Dermis blood vessel endothelial cell (primary cell): ENCODE results near the gene MYCN. TPM values are rescaled to one million over a fixed set of nuclear protein-coding genes. Genes with fewer than 3 reads are reported as not detected.
"Not testable (repeated sequence)": the region's sequence is repeated elsewhere in the genome, so short reads cannot be mapped to it uniquely, and the experiment has no call there.

ENCODE experiments used
- DNase-seq: peaks from one replicate; pipeline ENCODE4 v3.0.0; 2010
- total RNA-seq: library from RNA; depleted of rRNA; stranded (reverse); fragments of >200 nt; gene quantifications from 2 replicates; pipeline ENCODE4 v1.2.3, GENCODE V29; 2014

The MYCN gene
- total RNA-seq = 12.2 and 19.6 TPM in 2 replicates

DNA sequence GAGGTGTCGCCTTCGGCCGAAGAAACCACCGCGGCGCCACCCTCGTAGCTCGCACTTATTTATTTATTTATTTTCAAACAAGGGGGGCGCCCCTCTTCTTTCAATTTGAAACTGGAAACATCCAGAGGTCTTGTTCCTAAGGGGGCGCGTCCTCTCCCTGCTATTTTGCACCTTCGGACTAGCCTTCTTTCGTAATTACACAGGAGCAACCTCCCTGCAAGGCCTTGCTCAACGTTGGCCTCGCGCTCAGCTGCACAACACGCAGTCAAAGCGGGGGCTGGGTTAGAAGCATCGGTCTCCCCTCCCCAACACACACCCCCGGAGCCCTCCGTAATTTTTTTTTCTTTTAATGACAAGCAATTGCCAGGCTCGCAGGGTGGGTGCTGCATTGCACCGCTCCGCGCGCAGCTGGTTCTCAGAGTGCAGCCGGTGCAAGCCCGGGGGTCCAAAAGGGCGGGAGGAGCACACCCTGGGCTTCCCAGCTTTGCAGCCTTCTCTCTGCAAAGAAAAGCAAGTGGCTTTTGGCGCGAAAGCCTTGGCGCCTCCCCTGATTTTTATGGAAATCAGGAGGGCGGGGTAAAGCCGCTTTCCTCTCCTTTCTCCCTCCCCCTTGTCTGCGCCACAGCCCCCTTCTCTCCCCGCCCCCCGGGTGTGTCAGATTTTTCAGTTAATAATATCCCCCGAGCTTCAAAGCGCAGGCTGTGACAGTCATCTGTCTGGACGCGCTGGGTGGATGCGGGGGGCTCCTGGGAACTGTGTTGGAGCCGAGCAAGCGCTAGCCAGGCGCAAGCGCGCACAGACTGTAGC is at the start of gene MYCN:
Gene MYCN (plus strand): TSS at position 697 of the 807 bp plus-strand sequence. CDS start 1,515 bp downstream, outside the sequence.
- DNase-seq = peak; percentile 36

DNA sequence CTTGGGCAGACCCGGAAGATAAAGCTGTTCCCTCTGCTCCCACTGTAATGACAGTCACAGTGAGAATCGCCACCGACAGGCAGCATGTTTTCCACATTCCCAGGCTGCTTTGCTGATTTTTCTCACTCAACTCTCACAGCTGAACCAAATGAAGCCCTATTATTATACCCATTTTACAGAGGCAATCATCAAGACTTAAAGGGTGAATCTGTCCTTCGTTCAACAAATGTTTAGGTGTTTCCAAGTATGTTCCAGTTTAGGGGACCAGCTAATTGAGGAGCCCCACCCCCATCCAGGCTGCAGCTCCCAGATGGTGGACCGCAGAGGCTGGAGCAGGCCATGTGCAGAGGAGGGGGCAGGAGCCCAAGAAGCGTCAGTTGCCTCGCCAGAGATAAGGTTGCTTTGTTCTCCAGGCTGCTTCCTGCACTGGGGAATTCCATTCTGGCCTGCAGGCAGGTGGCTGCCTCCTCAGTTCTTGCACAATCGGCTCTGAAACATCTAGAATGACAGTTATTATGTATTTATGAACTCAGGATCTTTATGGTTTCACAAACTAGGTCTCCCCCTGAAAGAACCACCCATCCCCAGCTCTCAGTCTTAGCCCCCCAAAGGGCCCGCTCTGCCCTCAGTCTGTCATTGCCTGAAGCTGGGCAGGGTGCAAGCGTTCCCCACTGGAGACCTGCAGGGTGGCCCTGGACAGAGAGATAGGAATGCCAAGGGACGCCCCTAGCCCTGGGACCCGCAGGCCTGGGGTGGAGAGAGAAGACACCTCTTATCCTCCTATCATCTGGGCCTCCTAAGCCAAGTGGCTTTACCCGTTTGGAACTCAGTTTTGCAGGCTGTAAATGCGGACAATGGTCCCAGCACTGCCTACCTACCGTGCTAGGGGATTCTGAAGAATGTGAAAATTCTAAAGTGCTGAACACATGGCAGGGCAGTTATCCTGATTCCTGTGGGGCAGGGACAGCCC is 49.1 kb upstream of the MYCN start:
- DNase-seq = peak; percentile 47

DNA sequence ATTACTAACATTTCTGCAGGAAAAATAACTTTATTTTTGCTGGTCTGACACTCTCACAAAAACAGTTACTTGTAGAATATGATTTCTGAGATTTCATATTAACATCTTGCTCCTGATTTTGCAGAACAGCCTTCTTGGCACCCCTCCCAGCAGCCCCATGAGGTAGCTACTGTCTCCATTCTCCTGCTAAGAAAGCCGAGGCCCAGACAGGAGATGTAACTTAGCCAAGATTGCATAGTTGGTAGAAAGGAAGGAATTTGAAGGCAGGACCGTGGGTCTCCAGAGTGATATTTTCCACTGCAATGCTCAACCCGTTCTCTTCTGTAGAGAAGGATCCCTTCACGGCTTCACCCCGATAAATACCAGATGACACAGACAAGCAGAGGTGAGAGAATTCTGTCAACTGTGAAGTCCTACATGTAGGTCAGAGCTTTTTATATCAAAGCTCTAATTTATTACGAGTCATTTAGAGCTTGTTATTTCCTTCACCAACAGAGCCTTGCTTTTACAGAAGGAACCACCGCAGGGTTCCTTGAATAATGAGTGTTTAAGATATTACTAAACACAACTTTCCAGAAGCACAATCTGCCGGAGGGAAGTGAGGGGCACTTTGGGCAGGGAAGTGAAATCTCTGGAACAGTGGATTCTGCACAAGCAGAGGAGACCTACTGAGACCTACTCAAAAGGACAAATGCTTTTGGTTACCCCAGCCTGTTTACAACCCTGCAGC is 48.0 kb upstream of the MYCN start:
- DNase-seq = no peak

DNA sequence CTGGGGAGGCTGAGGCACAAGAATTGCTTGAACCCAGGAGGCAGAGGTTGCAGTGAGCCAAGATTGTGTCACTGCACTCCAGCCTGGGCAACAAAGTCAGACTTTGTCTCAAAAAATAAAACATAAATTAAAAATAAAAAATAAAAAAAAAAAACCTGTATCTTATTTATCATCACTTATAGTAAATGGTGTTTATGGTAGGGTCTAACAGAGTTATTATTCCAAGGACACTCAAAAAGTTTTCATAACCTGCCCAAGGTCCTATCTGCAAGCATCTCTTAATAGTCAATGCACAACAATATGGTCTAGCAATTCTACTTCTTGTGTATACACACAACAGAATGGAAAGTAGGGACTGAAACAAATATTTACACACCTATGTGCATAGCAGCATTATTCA is 47.3 kb upstream of the MYCN start:
- DNase-seq = no peak

DNA sequence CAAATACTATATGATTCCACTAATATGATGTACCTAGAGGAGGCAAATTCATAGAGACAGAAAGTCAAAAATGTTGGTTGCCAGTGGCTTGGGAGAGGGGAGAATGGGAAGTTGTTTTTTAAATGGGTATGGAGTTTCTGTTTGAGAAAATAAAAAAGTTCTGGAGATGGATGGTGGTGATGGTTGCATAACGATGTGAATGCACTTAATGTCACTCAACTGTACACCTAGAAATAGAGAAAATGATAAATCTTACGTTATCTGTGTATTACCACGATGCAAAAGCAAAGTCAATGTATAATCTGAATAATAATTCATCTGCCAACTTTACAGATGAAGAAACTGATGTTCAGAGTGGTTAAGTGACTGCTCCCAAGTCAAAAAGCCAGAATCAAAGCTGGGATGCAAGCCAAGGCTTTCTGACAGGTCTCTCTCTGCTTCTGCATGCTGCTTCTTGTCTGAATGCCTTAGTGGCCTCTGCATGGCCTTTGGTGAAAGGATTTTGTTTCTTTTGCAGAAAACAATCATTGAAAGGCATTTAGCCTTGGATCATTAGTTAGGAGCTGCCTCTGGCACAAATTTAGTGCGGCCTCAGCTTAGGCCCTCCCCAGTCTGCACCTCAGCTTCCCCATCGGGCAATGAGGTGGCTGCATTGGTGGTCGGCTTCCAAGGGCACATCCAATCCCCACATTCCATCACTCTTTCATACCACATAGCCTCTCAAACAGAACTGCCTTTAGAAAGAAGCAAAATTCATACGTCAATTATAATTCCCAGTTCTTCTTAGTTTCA is 46.5 kb upstream of the MYCN start:
- DNase-seq = no peak

DNA sequence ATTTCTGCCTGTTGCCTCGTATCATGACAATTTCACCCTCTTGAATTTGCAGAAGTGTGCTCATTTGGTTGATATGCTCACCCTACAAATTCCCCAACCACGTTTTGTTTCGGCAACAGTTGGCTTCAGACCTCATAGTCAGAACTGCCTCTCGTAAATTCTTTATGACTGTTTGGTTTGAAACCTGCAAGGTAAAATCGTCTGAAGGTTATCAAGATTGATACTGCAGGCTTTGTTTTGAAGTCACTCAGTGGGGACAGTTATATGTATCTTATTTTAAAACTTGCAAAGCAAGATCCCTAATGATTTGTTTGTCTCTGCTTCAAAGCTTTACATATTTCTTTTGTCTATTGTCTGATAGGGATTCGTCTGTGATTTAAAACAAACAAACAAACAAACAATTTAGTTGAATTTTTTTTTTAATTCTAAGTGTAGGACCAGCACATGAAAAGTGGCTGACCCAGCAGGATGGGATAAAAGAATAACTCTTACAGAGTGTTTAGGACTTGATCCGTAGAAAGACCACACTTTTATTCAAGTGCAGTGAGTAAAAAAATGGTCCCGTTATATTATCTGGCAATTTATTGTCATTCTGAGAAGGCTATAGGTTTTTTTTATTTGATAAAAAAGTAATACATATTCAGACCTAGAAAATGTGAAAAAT is 45.7 kb upstream of the MYCN start:
- no peak for DNase-seq

DNA sequence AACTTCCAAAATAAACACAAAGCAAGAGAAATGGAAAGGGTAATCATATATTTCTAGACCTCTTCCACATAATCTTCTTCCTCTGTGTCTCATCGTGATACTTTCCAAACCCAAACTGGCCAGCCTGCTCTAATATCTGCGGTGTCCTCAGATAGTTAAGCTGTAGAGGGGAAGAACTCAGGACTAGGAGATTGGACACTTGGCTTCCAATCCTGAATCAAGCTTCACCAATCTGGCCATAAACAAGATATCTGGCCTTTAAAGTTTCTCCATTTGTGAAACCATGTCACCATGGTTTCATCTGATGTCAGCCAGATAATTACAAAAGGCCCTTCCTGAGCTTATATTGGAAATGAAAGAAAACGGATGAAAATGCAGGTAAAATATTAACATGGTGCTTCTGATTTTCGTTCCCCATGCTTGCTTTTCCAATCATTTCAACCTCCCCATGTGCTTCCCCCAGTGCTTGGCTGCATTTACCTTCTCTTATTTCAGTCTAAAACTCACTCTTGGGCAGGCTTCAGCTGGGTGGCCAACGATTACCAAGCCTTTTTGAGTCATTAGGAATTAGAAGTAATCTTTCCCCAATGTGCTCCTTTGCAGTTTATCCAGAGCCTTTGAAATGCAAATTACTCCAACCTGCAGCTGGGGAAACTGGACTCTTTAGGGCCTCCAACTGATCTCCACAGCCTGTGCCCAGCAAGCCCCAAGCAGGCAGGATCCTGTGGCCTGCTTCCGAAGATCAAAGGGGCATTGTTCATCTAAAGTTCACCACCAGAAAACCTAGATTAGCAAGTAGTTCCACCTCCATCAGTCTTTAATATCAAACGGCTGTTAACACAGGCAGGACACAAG is 44.5 kb upstream of the MYCN start:
- no peak for DNase-seq

DNA sequence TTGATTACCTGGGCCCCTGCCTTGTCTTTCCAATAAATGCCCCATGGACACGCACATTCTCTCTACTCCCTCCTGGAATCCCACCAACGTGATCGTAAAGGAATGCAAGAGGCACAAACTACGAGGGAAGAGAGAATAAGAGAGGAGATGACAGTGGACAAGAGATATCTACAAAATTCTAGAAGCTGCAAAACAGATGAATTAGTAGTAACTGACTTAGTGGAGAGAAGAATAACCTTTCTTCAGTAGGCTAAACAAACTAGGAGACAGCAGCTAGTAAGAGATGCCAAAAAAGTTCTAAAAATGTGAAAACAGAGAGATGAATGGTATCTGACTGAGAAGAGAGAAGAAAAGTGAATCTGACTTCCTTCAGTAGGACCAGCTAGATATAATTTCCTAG is 43.5 kb upstream of the MYCN start:
- no peak for DNase-seq

DNA sequence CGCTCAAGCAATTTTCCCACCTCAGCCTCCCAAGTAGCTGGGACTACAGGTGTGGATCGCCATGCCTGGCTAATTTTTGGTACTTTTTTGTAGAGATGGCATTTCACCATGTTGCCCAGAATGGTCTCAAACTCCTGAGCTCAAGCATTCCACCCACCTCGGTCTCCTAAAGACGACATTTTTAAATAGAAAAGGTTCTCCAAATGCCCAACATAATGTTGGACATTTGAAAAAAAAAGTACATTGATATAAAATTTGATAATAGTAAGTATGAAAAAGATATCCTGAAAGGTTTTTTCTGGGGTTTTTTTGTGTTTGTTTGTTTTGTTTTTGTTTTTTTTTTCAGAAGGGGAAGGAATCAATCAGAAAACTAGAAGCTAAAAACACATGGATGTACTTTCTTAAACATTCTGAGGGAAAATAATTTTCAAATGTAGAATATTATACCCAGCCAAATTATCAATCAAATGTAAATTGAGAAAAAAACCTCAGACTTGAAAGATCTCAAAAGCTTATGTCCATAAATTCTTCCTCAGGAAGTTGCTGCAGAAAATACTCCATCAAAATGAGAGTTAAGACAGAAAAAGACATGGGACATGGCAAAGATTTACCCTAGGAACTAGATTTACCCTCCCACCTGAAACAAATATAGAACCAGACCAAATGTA is 42.8 kb upstream of the MYCN start:
- no peak for DNase-seq

DNA sequence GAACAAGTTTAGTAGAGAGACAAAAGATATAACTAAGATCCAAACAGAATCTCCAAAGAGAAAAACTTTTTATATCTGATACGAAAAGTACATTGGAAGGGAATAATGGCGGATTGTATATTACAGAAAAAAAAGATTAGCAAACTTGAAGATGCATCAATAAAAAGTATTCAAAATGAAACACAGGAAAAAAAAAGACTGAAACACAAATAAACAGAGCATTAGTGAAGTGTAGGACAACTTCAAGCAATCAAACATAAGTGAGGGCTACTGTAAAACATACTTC is 41.1 kb upstream of the MYCN start:
- no peak for DNase-seq

DNA sequence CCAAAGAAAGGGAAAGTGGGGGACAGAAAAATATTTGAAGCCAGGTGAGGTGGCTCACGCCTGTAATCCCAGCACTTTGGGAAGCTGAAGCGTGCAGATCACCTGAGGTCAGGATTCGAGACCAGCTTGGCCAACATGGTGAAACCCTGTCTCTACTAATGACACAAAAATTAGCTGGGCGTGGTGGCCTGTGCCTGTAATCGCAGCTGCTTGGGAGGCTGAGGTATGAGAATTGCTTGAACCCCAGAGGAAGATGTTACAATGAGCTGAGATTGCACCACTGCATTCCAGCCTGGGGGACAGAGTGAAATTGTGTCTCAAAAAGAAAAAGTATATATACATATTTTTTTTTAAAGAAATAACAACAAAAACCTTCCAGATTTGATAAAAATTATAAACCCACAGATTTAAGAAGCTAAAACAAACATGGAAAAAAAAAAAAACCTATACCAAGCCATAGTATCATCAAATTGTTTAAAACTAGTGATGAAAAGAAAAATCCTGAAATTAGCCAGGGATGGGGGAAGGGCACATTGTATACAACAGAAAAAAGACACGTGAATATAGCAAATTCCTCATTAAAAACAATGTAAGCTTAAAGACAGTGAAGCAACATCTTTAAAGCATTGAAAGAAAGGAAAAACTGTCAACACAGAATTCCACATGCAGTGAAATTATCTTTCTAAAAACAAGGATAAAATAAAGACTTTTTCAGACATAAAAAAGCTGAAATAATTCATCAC is 40.4 kb upstream of the MYCN start:
- no peak for DNase-seq

DNA sequence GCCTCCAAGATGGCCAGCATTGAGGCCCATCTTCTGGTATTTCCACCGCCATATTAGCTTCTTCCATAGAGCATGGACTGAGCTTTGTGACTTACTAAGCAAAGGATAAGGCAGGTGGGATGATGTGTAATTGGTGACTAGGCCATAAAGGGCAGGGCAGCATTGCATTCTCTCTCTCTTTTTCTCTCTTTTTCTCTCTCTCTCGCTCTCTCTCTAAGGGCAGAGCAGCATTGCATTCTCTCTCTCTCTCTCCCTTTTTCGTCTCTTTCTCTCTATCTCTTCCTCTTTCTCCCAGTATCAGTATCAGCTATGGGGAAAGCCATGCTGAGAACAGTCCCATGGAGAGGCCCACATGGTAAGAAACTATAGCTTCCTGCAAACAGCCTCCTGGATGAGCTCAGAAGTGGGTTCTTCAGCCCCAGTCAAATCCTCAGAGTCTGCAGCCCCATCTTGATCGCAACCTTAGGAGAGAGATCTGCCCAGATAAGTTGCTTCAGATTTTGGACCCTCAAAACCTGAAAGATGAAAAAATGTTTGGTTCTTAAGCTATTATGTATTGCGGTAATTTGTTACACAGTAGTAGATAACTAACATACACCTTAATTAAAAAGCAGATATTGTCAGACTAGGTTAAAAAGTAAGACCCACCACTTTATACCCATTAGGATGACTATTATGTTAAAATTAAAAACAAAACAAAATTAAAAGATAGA is 39.1 kb upstream of the MYCN start:
- DNase-seq = no peak

DNA sequence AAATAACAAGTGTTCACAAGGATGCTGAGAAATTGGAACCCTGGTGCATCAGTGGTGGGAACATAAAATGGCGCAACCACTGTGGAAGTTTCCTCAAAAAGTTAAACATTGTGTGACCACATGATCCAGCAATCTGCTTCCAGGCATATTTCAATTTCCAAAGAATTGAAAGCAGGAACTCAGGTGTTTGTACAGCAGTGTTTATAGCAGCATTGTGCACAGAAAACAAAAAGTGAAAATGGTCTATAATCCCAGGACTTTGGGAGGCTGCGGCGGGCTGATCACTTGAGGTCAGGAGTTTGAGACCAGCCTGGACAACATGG is 38.6 kb upstream of the MYCN start:
- no peak for DNase-seq

DNA sequence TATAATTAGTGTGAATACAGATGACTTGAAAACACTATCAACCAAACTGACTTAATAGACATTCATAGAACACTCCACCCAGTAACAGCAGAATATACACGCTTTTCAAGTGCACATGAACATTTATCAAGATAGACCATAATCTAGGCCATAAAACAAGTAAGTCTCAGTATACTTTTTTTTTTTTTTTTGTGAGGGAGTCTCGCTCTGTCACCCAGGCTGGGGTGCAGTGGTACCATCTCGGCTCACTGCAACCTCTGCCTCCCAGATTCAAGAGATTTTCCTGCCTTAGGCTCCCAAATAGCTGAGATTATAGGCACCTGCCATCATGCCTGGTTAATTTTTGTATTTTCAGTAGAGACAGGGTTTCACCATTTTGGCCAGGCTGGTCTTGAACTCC is 36.4 kb upstream of the MYCN start:
- not testable (repeated sequence) for DNase-seq

DNA sequence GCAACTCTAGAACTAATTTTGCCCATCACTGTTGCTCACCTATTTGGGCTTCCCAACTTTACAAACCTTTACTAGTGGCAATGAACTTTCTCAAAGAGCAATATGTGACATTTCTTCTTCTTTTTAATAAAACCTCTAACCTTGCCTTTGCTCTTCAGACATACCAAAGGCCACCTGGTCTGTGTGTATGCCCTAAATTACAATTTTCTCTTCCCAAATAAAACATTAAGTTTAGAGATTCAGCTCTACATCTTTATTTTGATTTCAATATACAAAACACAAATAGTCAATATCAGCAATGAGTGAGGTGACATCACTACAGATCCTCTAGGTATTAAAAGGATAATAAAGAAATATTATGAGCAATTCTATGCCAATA is 35.1 kb upstream of the MYCN start:
- DNase-seq = no peak

DNA sequence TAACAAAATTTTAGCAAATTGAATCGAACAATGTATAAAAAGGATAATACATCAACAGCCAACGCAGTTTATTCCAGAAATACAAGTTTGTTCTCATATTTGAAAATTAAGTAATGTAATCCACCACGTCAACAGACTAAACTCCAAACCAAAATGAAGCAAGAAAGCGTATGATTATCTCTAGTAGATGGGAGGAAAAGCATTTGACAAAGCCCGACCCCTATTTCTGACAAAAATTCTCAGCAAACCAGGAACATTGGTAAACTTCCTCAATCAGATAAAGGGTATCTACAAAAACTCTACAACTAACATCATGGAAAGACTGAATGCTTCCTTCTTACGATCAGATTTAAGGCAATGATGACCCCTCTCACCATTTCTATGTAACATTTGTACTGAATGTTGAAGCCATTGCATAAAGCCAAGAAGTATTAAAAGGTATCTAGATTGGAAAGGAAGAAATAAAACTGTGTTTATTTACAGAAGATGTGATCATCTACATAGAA is 34.3 kb upstream of the MYCN start:
- no peak for DNase-seq

DNA sequence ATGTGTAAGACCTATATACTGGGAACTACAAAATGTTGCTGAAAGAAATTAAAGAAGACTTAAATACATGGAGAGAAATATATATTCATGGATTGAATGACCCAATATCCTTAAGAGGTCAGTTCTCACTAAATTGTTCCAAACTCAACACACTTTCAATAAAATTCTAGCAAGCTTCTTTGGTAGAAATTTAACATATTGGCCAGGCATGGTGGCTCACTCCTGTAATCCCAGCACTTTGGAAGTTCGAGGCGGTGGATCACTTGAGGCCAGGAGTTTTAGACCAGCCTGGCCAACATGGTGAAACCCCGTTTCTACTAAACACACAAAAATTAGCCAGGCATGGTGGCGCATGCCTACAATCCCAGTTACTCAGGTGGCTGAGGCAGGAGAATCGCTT is 33.6 kb upstream of the MYCN start:
- DNase-seq = no peak

DNA sequence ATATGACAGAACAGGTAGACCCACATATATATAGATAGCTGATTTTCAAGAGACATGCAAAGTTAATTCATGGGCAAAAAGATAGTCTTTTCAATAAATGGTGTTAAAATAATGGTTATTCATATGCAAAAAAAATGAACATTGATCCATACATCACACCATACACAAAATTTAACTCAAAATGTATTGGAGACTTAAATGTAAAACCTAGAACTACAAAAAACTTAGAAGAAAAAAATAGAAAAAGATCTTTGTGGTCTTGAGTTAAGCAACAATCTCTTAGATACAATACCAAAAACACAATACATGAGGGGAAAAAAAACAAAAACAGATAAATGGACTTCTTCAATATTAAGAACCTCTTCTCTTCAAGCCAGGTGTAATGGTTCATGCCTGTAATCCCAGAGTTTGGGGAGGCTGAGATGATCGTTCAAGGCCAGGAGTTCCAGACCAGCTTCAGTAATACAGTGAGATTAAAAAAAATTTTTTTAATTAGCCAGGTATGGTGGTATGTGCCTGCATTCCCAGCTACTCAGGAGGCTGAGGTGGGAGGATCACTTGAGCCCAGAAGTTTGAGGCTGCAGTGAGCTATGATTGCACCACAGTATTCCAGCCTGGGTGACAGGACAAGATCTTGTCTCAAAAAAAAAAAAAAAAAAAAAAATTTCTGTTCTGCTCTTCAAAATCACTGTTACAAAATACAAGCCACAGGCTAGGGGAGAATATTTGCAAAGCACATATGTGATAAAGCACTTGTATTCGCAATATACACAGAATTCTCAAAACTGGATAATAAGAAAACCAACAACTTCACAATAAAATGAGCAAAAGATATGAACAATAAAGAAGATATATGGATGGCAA is 32.7 kb upstream of the MYCN start:
- no peak for DNase-seq
